Measurements from ENCODE around the gene SLC15A3.
A peak's percentile ranks its signal among the peaks of the same experiment; 100 is the strongest.
"Not testable (repeated sequence)": the region's sequence is repeated elsewhere in the genome, so short reads cannot be mapped to it uniquely, and the experiment has no call there.

Gene SLC15A3

GRCh38 chr11:60974726-60975125, 22.8 kb upstream of the SLC15A3 start:
- no peak for DNase-seq

- DNase-seq: not testable (repeated sequence)
These were observed 22.3 kb upstream of the SLC15A3 start for GRCh38 chr11:60974316-60974715.

- no peak for DNase-seq
These were observed 21.7 kb upstream of the SLC15A3 start for GRCh38 chr11:60973699-60974098.

GRCh38 chr11:60972182-60973030, 20.4 kb upstream of the SLC15A3 start:
- DNase-seq: no peak

- DNase-seq: peak; percentile 63
These were observed 19.5 kb upstream of the SLC15A3 start, which contains the start of gene CD6 for GRCh38 chr11:60971520-60971919. TSS of gene CD6 (plus strand) at chr11:60971680. CDS start at chr11:60971866, 186 bp downstream.

- DNase-seq: no peak
These were observed 18.9 kb upstream of the SLC15A3 start for GRCh38 chr11:60970890-60971289.

GRCh38 chr11:60970369-60970774, 18.4 kb upstream of the SLC15A3 start:
- peak; percentile 81 for DNase-seq

- DNase-seq: no peak
These were observed 16.2 kb upstream of the SLC15A3 start for GRCh38 chr11:60968223-60968622.

- no peak for DNase-seq
These were observed 14.9 kb upstream of the SLC15A3 start for GRCh38 chr11:60966890-60967289.

GRCh38 chr11:60964801-60965200, 12.8 kb upstream of the SLC15A3 start:
- no peak for DNase-seq

- DNase-seq: no peak
These were observed 8.4 kb upstream of the SLC15A3 start for GRCh38 chr11:60960405-60960804.

GRCh38 chr11:60959431-60959830, 7.5 kb upstream of the SLC15A3 start:
- no peak for DNase-seq

GRCh38 chr11:60957188-60957587, 5.2 kb upstream of the SLC15A3 start:
- DNase-seq: no peak

- no peak for DNase-seq
These were observed 3.6 kb upstream of the SLC15A3 start for GRCh38 chr11:60955571-60955970.

GRCh38 chr11:60954421-60954820, 2.4 kb upstream of the SLC15A3 start:
- no peak for DNase-seq

GRCh38 chr11:60953781-60954180, 1.8 kb upstream of the SLC15A3 start:
- DNase-seq: no peak

GRCh38 chr11:60952742-60953170, 780 bp upstream of the SLC15A3 start:
- no peak for DNase-seq

GRCh38 chr11:60951606-60951903, 421 bp downstream of the SLC15A3 start:
- no peak for DNase-seq

GRCh38 chr11:60950933-60951605, 907 bp downstream of the SLC15A3 start:
- DNase-seq: peak in 1 of 2 experiments; percentile 22

GRCh38 chr11:60950024-60950423, 2.0 kb downstream of the SLC15A3 start:
- no peak for DNase-seq

GRCh38 chr11:60948250-60948649, 3.7 kb downstream of the SLC15A3 start:
- no peak for DNase-seq

- DNase-seq: no peak
These were observed 4.3 kb downstream of the SLC15A3 start for GRCh38 chr11:60947700-60948099.

- DNase-seq: no peak
These were observed 5.2 kb downstream of the SLC15A3 start for GRCh38 chr11:60946601-60947264.

GRCh38 chr11:60945295-60945667, 6.7 kb downstream of the SLC15A3 start:
- DNase-seq: no peak
